Kidney epithelial cell (primary cell): ENCODE data around the gene FRS3. TPM values are rescaled to one million over a fixed set of nuclear protein-coding genes. Genes with fewer than 3 reads are reported as not detected.

Source experiments
- DNase-seq: peaks from one replicate; pipeline ENCODE4 v3.0.0-alpha.2; 2010; ENCODE audit warnings: low read depth
- H3K27me3 ChIP-seq: 2 replicates; pipeline ENCODE4 v1.6.0; 2011; ENCODE audit warnings: low read length; ENCODE audit not compliant: control insufficient read depth, insufficient read depth
- H3K36me3 ChIP-seq: 2 replicates; pipeline ENCODE4 v1.5.1; 2011; ENCODE audit warnings: low read length; ENCODE audit not compliant: control insufficient read depth, insufficient read depth
- H3K4me3 ChIP-seq: 2 replicates; pipeline ENCODE4 v1.5.1; 2011; ENCODE audit warnings: low read depth, mild to moderate bottlenecking, control low read depth, low read length
- total RNA-seq: library from RNA; depleted of rRNA; stranded (reverse); fragments of >200 nt; gene quantifications from 2 replicates; pipeline ENCODE4 v1.2.3, GENCODE V29; 2015
- TF ChIP-seq, protein P1 (sequence below): IDR thresholded peaks from 2 replicates; pipeline ENCODE4 v1.5.1; 2011; ENCODE audit warnings: mild to moderate bottlenecking, moderate library complexity, low read length, control low read depth, inconsistent platforms; ENCODE audit not compliant: insufficient read depth, poor library complexity, severe bottlenecking

FRS3 gene
- total RNA-seq, 1 donor from 2014 or later: 2.1 TPM

DNA sequence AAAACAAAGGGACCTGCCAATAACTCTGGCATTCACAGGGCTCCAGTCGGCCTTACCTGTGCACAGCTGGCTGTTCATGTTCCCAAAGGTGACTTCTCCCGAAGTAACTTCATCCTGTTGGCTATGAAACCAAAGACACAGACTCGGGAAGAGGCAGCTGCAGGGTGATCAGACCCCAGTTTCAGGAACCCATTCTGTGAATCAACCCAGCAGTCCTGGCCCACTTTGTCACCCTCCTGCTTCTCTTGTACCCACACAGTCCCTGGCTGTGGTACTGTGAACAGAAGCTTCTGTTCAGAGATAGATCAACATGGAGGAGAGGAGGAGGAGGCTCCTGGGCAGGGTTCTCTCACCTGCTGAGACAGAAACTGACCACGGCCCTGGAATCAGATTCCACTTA, 23.8 kb downstream of the FRS3 start:
- peaks cover 5% of the 10 kb centered on the region for H3K27me3 ChIP-seq
- no peak overlapping the region for H3K4me3 ChIP-seq
- TF ChIP-seq, protein P1, sequence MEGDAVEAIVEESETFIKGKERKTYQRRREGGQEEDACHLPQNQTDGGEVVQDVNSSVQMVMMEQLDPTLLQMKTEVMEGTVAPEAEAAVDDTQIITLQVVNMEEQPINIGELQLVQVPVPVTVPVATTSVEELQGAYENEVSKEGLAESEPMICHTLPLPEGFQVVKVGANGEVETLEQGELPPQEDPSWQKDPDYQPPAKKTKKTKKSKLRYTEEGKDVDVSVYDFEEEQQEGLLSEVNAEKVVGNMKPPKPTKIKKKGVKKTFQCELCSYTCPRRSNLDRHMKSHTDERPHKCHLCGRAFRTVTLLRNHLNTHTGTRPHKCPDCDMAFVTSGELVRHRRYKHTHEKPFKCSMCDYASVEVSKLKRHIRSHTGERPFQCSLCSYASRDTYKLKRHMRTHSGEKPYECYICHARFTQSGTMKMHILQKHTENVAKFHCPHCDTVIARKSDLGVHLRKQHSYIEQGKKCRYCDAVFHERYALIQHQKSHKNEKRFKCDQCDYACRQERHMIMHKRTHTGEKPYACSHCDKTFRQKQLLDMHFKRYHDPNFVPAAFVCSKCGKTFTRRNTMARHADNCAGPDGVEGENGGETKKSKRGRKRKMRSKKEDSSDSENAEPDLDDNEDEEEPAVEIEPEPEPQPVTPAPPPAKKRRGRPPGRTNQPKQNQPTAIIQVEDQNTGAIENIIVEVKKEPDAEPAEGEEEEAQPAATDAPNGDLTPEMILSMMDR: no peak
- no peaks in the 10 kb centered on the region for H3K36me3 ChIP-seq
- DNase-seq: no peak

DNA sequence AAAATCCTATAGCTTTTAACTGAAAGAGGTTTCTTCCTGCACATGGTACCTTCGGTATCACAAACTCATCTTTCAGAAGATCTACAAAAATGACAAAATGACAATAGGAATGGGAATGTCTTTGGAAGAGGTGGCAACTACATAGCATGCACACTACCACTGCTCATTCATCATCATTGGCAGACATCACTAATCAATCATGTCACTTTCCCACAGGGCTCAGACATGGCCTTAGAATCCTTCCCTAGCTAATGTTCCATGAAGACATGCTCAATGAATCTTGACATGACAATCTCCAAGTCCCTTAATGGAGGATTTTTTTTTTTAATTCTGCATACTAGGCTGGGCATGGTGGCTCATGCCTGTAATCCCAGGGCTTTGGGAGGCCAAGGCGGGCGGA, 29.3 kb downstream of the FRS3 start:
- Histone ChIP-seq H3K36me3 (no peaks in the 10 kb centered on the region), H3K27me3 (peaks cover 2% of the 10 kb centered on the region), H3K4me3 (no peak overlapping the region)
- TF ChIP-seq, protein P1: no peak
- no peak for DNase-seq

DNA sequence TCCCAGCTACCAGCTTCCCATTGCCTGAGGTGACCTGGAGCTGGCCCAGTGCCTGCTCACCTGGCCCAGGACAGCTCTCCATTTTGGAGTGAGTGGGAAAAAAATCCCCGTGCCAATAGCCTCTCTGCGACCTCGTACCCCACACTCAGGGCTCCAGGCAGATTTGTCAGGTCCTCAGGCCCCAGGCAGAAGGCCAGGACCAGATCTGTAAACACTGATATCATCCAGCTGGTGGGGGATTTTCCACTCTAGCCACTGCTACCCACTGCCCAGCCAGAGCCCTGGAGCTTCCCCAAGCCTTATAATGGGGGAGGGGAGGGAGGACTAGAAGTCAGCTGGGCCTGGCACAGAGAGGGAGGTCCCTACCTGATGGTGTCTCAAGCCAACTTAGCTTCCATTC, 31.2 kb downstream of the FRS3 start:
- Histone ChIP-seq H3K36me3 (no peaks in the 10 kb centered on the region), H3K27me3 (peaks cover 2% of the 10 kb centered on the region), H3K4me3 (no peak overlapping the region)
- TF ChIP-seq, protein P1: no peak
- no peak for DNase-seq

DNA sequence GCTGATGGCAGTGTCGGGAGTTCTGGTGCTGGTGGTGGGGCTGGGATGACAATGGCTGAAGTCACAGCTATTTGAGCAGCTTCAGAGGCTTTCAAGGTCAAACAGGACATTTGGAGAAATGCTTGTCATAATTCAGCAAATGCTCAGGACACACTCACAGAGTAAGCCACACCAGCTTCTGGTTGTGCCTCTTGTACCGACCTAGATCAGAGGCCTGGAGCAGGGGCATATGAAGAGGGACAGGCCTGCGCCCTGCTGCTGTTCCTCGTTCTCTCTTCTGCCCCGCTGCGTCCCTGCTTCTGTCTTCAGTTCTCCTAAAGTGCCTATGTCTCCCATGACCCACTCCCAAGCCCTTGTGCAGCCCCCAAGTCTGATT, 31.6 kb downstream of the FRS3 start:
- no peak for DNase-seq
- no peaks in the 10 kb centered on the region for H3K36me3 ChIP-seq
- TF ChIP-seq, protein P1: no peak

DNA sequence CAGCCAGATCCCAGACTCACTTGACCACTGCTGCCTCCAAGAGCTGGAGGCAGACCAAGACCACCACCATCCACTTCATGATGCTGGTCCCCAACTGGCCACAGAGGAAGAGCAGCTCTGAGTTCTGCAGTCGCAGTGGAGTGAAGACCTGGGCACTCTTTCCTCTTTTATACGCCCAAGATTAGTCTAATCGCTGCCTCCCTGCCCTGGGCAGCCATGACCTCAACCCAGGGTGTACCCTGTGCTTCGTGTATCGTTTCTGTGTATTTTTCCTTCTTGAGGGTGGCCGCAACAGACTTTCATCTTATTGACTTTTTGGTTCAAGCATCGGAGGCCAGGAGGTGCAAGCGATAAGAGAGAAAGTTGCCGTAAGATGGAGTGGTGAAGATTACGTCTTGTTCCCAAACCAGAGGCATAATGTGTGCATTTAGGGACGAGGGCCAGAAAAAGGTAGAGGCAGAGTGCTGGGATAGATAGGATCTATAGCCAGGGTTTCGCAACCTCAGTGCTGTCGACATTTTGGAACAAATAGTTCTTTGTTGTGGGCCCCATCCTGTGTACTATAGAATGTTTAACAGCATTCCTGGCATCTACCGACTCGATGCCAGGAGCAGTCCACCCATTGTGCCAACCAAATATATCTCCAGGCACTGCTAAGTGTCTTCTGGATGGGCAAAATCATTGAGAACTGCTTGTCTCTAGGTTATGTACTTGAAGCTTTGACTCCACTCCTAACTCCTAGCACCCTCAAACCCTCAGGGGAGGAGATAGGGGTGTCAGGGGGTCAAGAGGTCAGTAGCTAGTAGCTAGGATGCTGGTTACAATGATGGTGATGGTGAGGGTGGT, 32.2 kb downstream of the FRS3 start, which contains the start of gene PGC:
PGC (minus strand) TSS at position 142 of the 846 bp plus-strand sequence; CDS start at position 79, 63 bp downstream.
- peaks cover 2% of the 10 kb centered on the region for H3K27me3 ChIP-seq
- no peaks in the 10 kb centered on the region for H3K36me3 ChIP-seq
- DNase-seq: no peak
- H3K4me3 ChIP-seq: no peak within 1 kb of the TSS
- TF ChIP-seq, protein P1: no peak

More for the DNA sequence above, 31.6 kb downstream of the FRS3 start:
- Histone ChIP-seq H3K4me3 (no peak overlapping the region), H3K27me3 (peaks cover 2% of the 10 kb centered on the region)
